ENCODE measurements around the gene DDX24. TPM values are rescaled to one million over a fixed set of nuclear protein-coding genes. Genes with fewer than 3 reads are reported as not detected.

DDX24 gene
- total and polyA plus RNA-seq, 9 of the 15 experiments (the other 6 are each of a cell fraction or from before 2014, with no cell fraction given): 82.4 to 175 (median 122) TPM

GRCh38 chr14:94054936-94055335 lies 26.1 kb downstream of the DDX24 start:
- Histone ChIP-seq H4K20me1 (replicated peaks; ENCODE audit: control insufficient read depth, insufficient read depth, low read length) (no peaks in the 10 kb centered on the region), H3K27ac (ENCODE audit: extremely low read depth, low read depth, low read length) (no peak overlapping the region), H3K4me2 (ENCODE audit: insufficient read depth, low read length) (no peak overlapping the region), H3K36me3 (ENCODE audit: control insufficient read depth, insufficient read depth, low read length) (peaks cover 95% of the 10 kb centered on the region), H3K27me3 (ENCODE audit: control insufficient read depth in 2 of 2, insufficient read depth in 2 of 2, low read length in 2 of 2) (no peaks in the 10 kb centered on the region), H3K79me2 (ENCODE audit: control insufficient read depth, insufficient read depth, low read length) (no peaks in the 10 kb centered on the region), H2AFZ (ENCODE audit: low read depth, low read length) (no peak overlapping the region), H3K4me3 (no peak overlapping the region), H3K9me3 (replicated peaks; ENCODE audit: control insufficient read depth, insufficient read depth, low read depth, low read length) (no peaks in the 10 kb centered on the region), H3K4me1 (replicated peaks in 1 of 2; ENCODE audit: control insufficient read depth in 2 of 2, insufficient read depth in 2 of 2, low read length in 2 of 2) (no peaks in the 10 kb centered on the region), H3K9ac (ENCODE audit: insufficient read depth in 1 of 2, low read depth in 2 of 2, low read length in 2 of 2) (no peak overlapping the region), H3K9me1 (ENCODE audit: control insufficient read depth, insufficient read depth, low read length) (no peaks in the 10 kb centered on the region)
- FAIRE-seq (no peak), DNase-seq (ENCODE audit: extremely low read depth in 1 of 4, low spot score in 3 of 4) (no peak), ATAC-seq (no peak)
- ChIA-PET POLR2A (no interaction called here), CTCF (ENCODE audit: low intra/inter-chr PET ratio) (no interaction called here)
- in situ Hi-C loops (cut with MboI) (no loop called here), intact Hi-C loops (cut with micrococcal nuclease) (no loop called here)
- WGBS (ENCODE audit: insufficient coverage, low coverage, missing lambda C conversion rate): 92% methylated on average over 7 of the region's 7 CpGs
- no TSS peak for BruUV-seq (replicated peaks)
- no peak for TF ChIP-seq JUN (IDR thresholded peaks at IDR 0.05; ENCODE audit: borderline replicate concordance, low read depth, low read length)
- TF ChIP-seq JUN (CRISPR knock-in tag; IDR thresholded peaks at IDR 0.05; ENCODE audit: borderline replicate concordance): no peak
- TF ChIP-seq GTF2E2 (tag; IDR thresholded peaks at IDR 0.05): no peak
- TF ChIP-seq ZBTB2 (IDR thresholded peaks at IDR 0.05): no peak
- no peak for TF ChIP-seq ARHGAP35 (IDR thresholded peaks at IDR 0.05; ENCODE audit: partially characterized antibody)
- TF ChIP-seq NEUROD1 (IDR thresholded peaks at IDR 0.05; ENCODE audit: borderline replicate concordance, low read depth, low read length, partially characterized antibody): no peak
- no peak for TF ChIP-seq GTF3C2 (IDR thresholded peaks at IDR 0.05; ENCODE audit: borderline replicate concordance, extremely low read depth, insufficient read length)
- TF ChIP-seq BCLAF1 (IDR thresholded peaks at IDR 0.05; ENCODE audit: borderline replicate concordance in 1 of 2, control insufficient read depth in 1 of 2, low read depth in 2 of 2, low read length in 1 of 2): no peak
- TF ChIP-seq NR2C2 (CRISPR knock-in tag; IDR thresholded peaks at IDR 0.05): no peak
- no peak for TF ChIP-seq NR2C2 (tag; IDR thresholded peaks at IDR 0.05)
- TF ChIP-seq SIN3A (IDR thresholded peaks at IDR 0.05; ENCODE audit: borderline replicate concordance in 2 of 2, control insufficient read depth in 1 of 2, low read depth in 2 of 2, low read length in 2 of 2): no peak
- no peak for TF ChIP-seq ATF4 (CRISPR knock-in tag; IDR thresholded peaks at IDR 0.05)
